ENCODE measurements around the gene MED7. TPM values are rescaled to one million over a fixed set of nuclear protein-coding genes. Genes with fewer than 3 reads are reported as not detected.
"Not testable (repeated sequence)": the region's sequence is repeated elsewhere in the genome, so short reads cannot be mapped to it uniquely, and the experiment has no call there.

MED7 gene, protein sequence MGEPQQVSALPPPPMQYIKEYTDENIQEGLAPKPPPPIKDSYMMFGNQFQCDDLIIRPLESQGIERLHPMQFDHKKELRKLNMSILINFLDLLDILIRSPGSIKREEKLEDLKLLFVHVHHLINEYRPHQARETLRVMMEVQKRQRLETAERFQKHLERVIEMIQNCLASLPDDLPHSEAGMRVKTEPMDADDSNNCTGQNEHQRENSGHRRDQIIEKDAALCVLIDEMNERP
- polyA plus RNA-seq (ENCODE audit: insufficient read length in 4 of 4) = 10 to 100 TPM; 16.9 to 27.5 (median 21.9) TPM

DNA sequence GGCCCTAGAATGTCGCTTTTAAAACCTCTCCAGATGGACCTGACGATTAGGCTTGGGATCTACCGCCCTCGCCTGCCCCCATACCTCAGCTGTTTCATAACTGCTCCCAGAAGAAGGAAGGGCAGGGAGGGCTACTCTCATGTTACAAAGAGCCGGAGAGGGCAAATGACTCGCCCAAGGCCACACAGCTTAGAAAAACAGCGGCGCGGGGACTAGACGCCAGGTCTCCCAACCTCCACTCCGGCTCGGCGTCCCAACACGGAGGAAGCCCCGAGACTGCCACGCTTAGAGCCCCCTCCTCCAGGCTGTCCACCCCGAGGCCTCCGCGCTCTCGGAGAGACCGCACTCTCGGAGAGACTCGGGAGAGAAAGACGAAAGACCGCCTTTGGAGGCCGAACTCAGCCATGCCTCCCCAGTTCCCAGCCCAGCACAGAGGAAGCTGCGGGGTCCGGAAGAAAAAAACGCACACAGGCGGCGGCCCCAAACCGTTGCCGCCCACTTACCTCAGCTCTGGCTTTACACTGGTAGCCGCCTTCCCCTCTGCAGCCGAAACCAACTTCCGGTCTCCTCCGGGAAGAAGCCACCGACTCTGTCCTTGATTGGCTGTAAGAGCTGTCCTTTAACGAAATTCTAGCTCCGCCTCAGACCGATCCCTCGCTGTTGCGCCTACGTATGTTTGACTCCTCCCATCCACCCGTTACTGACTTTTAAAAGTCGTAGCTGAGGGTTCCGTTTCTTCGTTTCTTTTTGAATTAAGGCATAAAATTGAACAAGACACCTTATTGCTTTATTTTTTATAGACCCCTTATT, at the start of gene MED7:
Gene MED7, minus strand, starts transcription at position 549 of the 810 bp plus-strand sequence. CDS start 3,434 bp downstream, outside the sequence.
- peak; percentile 98 to 100 (median 100) for DNase-seq (ENCODE audit: low read depth in 4 of 4, low spot score in 3 of 4)

DNA sequence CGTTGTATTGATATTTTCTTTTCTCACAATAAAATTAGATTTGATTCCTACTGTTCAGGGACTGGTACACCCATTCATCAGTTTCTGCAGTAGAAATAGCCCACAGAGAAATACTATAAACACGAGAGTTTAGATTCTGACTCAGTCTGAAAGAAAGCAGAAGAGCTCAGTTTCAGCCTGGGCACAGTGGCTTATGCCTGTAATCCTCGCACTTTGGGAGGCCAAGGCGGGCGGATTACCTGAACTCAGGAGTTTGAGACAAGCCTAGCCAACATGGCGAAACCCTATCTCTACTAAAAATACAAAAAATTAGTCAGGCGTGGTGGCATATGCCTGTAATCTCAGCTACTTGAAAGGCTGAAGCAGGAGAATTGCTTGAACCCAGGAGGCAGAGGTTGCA, 46.6 kb upstream of the MED7 start:
- DNase-seq (ENCODE audit: low read depth in 4 of 4, low spot score in 3 of 4) = no peak

DNA sequence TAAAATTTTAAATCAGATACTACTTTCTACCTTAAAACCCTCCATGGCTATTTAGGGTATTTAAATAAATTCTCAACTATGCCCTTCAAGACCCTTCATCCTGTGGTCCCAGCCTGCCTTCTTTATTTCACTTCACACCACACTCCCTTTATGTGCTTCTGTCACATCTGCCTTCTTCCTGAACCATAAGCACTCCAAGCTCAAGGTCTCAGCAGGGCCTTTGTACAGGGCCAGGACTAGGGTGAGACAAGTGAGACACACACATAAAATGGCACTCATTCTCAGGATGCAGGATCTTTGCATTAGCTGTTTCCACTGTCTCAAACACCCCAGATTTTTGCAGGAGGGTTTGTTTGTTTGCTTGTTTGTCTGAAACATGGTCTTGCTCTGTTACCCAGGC, 45.6 kb upstream of the MED7 start:
- DNase-seq (ENCODE audit: low read depth in 4 of 4, low spot score in 3 of 4) = no peak

DNA sequence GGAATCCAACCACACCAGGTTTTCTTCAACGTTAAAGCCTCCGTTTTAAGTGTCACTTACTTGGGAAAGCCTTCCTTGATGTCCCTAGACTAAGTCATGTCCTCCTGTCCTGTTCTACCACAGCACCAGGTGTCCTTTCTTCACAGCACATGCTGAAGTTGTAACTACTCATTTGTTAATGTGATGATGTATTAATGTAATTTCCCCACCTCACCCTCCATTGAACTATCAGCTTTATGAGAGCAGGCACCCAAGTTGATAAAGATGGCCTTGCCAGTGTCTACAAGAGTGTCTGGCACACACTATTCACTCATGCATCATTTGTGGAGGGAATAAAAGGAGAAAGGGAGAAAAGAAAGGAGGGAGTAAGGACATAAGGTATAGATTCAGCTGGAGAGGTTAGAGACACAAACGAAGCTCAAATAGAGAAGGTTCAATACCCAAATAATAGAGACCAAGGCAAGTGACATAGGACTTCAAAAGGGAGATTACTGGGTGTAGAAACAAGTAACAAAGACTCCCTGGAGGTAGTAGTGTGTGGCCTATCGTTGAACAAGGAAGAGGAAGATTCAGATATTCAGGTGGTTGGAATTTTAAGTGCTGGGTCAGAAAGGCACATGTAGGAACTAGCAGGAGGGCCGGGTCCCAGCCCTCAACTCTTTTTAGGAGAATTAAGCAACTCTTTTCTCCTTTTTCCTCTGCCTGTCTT, 44.5 kb upstream of the MED7 start:
- no peak for DNase-seq (ENCODE audit: low read depth in 4 of 4, low spot score in 3 of 4)

DNA sequence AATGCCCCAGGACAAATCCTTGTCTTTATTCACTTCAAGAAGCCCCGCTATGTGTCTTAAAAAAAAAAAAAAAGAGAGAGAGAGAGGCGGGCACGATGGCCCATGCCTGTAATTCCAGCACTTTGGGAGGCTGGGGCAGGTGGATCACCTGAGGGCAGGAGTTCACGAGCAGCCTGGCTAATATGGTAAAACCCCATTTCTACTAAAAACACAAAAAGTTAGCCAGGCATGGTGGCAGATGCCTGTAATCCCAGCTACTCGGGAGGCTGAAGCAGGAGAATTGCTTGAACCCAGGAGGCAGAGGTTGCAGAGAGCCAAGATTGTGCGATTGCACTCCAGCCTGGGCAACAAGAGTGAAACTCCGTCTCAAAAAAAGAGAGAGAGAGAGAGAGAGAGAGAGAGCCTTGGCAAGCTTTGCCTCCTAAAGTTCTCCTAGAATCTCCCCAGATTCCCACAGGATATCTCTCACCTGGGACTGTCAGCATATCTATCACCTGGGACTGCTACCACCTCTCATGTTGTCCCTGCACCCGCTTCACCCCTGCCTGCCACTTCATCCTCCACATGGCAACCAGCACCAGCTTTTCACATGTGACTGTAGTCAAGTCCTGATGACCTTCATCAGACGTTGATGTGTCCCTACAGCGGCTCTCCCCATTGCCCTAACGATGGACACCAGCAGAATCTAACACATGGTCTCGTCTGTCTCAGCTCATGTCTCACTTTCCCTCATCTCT, 43.8 kb upstream of the MED7 start:
- DNase-seq (ENCODE audit: low read depth in 4 of 4, low spot score in 3 of 4) = no peak

DNA sequence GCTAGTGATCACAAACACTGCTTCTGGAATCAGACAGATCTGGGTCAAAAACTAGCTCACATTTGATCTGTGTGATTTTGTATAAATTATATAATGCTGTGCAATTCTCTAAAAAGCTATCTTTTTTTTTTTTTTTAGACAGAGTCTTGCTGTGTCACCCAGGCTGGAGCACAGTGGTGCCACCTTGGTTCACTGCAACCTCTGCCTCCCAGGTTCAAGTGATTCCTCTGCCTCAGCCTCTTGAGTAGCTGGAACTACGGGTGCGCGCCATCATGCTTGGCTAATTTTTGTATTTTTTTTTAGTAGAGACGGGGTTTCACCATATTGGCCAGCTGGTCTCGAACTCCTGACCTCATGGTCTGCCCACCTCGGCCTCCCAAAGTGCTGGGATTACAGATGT, 42.5 kb upstream of the MED7 start:
- not testable (repeated sequence) for DNase-seq (ENCODE audit: low read depth in 4 of 4, low spot score in 3 of 4)

DNA sequence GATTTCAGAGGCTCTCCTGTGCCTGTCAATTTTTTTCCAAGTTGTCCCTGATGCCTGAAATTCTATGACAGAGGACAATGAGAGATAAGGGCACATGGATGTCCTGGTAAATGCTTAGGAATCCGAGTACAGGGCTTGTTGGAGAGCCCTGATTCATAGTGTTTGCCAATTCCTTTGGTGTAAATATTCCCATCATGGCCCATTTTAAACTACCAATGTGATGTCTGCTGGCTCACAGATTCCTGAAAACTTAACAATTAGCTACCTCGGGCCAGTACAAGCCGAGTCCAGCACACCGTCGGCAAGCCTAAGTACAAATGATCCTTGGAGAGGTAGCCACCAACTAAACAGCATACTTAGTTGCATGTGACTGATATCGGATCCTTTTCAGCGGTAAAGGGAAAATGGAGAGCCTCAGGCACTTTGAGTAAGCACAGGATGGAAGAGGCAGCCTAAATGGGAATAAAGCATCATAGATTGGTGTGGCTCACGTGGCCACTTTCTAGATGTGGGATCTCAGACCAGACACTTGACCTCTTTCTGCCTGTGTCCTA, 41.5 kb upstream of the MED7 start:
- no peak for DNase-seq (ENCODE audit: low read depth in 4 of 4, low spot score in 3 of 4)

DNA sequence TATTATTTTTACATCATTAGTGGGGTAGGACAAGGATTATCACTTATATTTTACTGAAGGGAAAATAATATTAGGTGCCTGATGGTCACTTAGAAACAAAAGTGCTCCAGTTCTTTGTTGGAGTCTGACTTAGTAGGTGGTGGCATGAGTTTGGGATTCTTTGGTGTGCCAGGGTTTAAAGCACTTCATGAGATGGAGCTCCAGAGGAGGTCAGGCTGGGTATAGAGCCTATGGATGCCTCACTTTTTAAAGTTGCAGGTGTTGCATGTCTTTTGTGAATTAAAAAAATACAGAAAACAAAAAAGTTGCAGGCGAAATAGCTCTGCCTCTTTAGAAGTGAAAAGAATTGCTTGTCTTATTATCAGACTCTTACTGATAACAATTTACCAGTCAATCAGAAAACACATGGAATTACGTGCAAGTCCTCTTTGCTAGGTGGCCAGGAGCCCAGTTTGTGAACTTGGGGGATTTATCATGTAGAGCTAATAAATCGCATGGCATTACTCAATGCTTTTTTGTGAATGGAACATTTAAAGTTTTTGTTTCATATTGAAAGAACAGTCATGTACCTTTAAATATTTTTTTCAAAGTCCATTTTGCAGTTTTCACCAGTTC, 39.6 kb upstream of the MED7 start:
- DNase-seq (ENCODE audit: low read depth in 4 of 4, low spot score in 3 of 4) = no peak

DNA sequence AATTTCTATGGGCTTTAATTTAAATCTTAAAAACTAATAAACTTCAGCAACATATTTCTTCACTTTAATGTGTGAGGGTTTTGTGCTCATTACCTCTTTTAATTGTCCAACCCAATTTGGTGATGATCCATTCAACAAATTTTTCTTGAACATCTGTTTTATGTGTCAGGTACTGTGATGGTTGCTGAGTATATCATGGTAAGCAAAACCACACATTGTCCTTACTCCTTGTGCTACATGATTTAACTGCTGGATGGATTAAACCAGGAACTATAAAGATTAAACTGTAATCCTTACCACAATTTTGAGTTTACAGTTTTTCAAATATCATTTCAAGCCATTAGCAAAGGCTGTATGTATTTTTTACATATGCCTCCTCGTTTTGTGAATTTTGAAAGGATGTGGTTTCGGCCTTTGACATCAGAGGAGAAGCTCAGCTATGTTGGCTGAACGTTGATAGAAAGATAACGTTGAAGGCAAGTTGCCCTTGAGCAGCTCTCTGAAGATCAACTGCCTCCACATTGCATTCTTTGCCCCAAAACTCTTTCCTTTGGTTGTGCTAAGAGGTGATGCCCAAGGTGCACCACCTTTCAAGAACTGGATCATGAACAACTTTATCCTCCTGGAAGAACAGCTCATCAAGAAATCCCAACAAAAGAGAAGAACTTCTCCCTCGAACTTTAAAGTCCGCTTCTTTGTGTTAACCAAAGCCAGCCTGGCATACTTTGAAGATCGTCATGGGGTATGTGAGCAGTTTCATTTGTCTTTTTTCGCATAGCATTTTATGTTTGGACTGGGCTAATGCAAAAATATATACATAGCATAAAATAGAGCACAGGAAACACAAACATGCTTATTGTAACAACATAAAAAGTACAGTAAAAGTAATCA, 38.0 kb upstream of the MED7 start, which contains the start of gene ITK:
Gene ITK, plus strand, starts transcription at position 467 of the 891 bp plus-strand sequence. Its CDS starts 138 bp downstream, at position 605.
- DNase-seq (ENCODE audit: low read depth in 4 of 4, low spot score in 3 of 4) = no peak

DNA sequence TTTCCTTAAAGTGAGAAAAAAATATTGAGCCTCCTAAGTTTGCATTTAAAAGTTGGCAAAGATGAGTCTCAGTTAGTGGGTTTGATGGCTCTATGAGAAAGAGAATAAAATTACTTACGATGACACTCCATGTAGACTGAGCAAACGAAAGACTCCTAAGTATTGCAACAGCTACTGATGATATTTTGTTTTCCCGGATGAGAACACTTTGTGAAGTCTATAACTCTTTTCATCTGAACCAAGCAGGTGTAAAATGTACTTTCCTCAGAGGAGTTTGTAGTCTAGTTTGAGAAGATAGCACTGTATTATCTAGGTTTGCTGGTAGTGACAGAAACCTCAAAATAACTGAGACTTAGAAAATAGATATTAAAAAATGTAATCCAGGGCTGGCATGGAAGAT, 36.3 kb upstream of the MED7 start:
- no peak for DNase-seq (ENCODE audit: low read depth in 4 of 4, low spot score in 3 of 4)

DNA sequence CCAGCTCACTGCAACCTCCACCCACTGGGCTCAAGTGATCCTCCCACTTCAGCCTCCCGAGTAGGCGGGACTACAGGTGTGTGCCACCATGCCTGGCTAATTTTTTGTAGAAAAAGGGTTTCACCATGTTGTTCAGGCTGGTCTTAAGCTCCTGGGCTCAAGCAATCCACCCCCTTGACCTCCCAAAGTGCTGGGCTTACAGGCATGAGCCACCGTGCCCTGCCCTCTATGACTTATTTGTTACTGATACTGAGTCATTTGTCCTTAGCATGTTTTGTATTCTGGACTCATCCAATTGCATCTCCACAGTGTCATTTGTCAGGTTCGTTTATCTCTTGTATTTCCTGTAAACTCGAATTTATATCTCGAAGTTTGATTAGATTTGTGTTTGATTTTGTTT, 35.3 kb upstream of the MED7 start:
- no peak for DNase-seq (ENCODE audit: low read depth in 4 of 4, low spot score in 3 of 4)

DNA sequence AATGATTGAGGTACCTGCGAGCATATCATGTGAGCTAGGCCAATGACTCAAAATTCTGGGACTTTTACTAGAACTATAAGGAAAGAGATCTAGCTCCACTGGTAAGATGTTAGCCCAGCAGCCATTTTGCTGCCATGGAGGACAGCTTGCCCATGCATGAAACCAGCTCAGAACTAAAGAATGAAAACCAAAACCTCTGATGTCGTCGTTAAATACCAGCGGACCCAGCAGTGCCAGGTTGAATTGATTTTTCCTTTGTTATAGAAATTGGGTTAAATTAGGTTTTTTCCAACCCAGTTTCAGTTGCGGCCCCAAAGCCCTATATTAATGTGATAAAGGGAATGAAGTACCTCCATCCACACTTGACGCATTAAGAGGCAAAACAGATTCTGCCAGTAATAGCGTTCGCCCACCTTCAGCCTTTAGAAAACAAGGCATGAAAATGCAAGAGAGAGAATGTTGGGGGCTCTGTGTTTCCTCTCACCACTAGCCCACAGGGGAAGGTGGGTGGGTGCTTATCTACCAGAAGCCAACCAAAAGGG, 32.5 kb upstream of the MED7 start:
- DNase-seq (ENCODE audit: low read depth in 4 of 4, low spot score in 3 of 4) = no peak

DNA sequence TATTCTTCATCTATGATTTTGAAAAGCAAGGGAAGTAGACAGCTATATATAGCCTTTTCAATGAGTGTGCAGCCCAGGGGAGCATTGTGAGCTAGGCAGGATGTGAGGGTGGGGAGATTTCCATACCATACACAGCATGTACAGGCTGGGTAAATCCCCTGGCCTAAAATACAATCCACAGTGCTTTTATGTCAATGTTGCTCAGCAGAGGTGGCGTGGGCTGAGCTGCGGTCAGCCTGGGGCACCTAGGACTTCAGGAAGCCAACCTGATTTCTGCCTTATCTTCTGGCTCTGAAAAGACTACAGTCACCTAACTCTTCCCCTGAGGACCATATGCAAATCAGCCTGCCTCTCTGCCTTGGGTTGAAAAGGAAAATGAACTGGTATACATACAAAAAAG, 29.7 kb upstream of the MED7 start:
- no peak for DNase-seq (ENCODE audit: low read depth in 4 of 4, low spot score in 3 of 4)

DNA sequence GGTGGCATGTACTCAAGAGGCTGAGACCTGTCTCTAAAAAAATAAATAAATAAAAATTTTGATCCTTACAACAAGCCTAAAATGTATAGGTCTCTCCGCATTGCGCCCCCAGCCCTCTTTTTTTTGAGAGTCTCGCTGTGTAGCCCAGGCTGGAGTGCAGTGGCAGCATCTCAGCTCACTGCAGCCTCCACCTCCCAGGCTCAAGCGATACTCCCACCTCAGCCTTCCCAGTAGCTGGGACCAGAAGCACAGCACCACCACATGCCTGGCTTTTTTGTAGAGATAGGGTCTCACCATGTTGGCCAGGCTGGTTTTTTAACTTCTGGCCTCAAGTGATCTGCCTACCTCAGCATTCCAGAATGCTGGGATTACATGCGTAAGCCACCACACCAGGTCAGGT, 25.6 kb upstream of the MED7 start:
- DNase-seq (ENCODE audit: low read depth in 4 of 4, low spot score in 3 of 4) = no peak

DNA sequence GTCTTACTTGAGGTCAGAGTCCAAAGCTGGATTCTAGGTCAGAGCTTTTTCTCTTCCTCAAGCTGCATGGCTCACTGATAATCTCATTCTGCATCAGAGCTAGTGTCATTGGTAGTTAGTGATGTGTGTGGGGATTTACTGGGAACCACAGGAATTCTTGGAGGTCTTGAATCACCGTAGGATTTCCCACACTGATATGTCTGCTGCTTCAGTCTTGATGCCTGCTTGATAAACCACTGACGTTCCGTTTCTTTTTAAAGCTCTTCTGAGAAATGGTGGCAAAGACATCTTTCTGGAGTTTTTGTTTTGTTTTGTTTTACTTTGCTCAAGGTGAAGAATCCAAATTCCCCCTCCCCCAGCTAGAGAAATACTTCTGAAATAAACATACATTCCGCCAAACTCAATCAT, 24.6 kb upstream of the MED7 start:
- DNase-seq (ENCODE audit: low read depth in 4 of 4, low spot score in 3 of 4) = no peak

DNA sequence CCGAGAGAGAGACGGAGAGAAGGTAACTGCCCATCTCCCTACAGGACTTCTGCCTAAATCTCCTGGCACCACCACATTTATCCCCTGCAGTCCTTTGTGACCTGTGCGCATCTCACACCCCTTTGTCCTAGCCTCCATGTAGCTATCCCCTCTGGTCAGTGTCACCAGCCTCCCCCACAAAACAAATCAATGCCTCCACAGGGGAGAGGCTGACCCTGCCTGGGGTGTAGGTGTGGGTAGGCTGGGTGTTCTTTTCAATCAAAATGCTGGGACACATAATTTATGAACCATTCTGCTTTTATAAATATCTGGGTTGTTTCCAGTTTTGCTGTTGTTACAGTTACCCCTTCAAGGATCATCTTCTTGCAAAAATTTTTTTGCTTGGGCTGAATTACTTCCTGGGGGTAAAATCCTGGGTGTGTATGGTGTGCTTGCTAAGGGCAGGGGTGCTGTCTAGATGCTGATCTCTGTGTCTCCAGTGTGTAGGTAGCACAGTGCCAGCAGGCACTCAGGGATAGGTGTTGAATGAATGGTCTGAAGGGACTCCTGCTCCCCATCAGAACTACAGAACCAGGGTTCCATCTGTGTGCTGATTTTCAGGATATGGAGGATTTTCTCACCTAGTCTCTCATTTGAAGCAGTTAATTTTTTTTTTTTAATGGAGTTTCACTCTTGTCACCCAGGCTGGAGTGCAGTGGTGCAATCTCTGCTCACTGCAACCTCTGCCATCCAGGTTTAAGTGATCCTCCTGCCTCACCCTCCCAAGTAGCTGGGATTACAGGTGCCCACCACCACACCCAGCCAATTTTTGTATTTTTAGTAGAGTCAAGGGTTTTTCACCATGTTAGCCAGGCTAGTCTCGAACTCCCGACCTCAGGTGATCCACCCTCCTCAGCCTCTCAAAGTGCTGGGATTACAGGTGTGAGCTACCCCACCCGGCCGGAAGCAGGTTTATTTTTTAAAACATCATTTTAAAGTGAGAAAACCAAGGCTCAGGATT, 23.8 kb upstream of the MED7 start, which contains the start of gene GARIN3:
Gene GARIN3, minus strand, starts transcription at position 51 of the 1,000 bp plus-strand sequence. CDS start 96 bp downstream, outside the sequence.
- no peak for DNase-seq (ENCODE audit: low read depth in 4 of 4, low spot score in 3 of 4)

DNA sequence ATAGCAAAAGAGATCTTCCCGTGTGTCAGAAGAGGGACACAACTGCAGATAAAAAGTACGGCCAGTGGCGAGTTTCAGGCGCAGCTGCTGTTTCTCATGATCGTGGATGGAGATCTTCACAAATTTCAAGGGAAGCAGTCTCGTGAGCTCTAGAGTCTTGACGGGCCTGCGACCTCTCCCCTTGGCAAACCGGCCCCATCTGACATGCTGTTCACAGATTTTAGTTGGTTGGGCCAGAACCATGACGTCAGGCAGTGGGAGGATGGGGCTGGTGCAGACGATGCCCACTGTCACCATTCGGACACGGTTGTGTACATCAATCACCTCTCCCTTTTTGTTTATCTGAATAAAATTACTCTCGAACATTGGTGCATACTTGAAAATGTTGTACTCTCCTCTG, 23.0 kb upstream of the MED7 start:
- DNase-seq (ENCODE audit: low read depth in 4 of 4, low spot score in 3 of 4) = no peak
